ENCODE measurements around the gene ATXN7L1.

DNA sequence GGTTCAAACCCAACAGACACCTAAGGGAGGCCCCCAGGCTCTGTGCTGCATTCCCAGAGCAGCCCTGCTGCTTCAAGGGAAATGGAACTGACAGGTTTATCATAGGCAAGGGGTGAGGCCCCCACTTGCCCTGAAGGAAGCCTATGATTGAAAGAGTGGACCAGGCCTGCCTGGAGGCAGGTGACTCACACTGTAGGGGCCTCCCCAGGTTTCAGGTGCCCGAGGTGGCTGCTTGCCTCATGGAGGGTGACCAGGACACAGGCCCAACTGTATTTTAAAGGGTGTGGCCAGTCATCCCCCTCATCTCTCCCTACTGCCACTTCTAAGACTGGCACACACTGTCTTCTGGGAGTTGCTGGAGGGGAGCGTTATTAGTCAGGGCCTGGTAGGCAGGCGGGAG lies 85.4 kb downstream of the ATXN7L1 start:
- TF ChIP-seq, protein P1, sequence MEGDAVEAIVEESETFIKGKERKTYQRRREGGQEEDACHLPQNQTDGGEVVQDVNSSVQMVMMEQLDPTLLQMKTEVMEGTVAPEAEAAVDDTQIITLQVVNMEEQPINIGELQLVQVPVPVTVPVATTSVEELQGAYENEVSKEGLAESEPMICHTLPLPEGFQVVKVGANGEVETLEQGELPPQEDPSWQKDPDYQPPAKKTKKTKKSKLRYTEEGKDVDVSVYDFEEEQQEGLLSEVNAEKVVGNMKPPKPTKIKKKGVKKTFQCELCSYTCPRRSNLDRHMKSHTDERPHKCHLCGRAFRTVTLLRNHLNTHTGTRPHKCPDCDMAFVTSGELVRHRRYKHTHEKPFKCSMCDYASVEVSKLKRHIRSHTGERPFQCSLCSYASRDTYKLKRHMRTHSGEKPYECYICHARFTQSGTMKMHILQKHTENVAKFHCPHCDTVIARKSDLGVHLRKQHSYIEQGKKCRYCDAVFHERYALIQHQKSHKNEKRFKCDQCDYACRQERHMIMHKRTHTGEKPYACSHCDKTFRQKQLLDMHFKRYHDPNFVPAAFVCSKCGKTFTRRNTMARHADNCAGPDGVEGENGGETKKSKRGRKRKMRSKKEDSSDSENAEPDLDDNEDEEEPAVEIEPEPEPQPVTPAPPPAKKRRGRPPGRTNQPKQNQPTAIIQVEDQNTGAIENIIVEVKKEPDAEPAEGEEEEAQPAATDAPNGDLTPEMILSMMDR (conservative IDR thresholded peaks at IDR 0.05; ENCODE audit: low read depth, low read length): no peak
- TF ChIP-seq POLR2A (IDR thresholded peaks at IDR 0.05; ENCODE audit: low read depth, low read length): no peak
- no peak for TF ChIP-seq MAFK (IDR thresholded peaks at IDR 0.05; ENCODE audit: low read depth, low read length)
- no peak for TF ChIP-seq RCOR1 (IDR thresholded peaks at IDR 0.05; ENCODE audit: insufficient replicate concordance, low read length)
- no peak for TF ChIP-seq SMC3 (IDR thresholded peaks at IDR 0.05; ENCODE audit: low read depth, low read length)
- no peak for TF ChIP-seq MAZ (IDR thresholded peaks at IDR 0.05; ENCODE audit: borderline replicate concordance, low read depth, low read length)
- TF ChIP-seq RFX5 (IDR thresholded peaks at IDR 0.05; ENCODE audit: low read depth, low read length): no peak
- TF ChIP-seq, protein P2, sequence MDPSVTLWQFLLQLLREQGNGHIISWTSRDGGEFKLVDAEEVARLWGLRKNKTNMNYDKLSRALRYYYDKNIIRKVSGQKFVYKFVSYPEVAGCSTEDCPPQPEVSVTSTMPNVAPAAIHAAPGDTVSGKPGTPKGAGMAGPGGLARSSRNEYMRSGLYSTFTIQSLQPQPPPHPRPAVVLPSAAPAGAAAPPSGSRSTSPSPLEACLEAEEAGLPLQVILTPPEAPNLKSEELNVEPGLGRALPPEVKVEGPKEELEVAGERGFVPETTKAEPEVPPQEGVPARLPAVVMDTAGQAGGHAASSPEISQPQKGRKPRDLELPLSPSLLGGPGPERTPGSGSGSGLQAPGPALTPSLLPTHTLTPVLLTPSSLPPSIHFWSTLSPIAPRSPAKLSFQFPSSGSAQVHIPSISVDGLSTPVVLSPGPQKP (IDR thresholded peaks at IDR 0.05; ENCODE audit: borderline replicate concordance, low read depth, low read length): no peak

All from IMR-90 (cell line).